B cell (primary cell): Measurements from ENCODE around the gene TAMALIN. TPM values are rescaled to one million over a fixed set of nuclear protein-coding genes. Genes with fewer than 3 reads are reported as not detected.

Experiments
- ATAC-seq: fragments of 200-7000 bp; cut with Tn5 transposase; one replicate; pipeline ENCODE4 v1.10.0; 2021; ENCODE audit warnings: low read depth, mild to moderate bottlenecking, moderate number of reproducible peaks, moderate library complexity
- CTCF ChIA-PET: fragments of 350-600 bp; sonication (Branson Sonifier 250); formaldehyde crosslinking; loops from one replicate; lab custom pipeline; 2021; ENCODE audit warnings: antibody characterized with exemption, inconsistent platforms; lab: Charles Lee
- POLR2A ChIA-PET: fragments of 350-600 bp; sonication (Branson Sonifier 250); formaldehyde crosslinking; loops from one replicate; lab custom pipeline; 2021; ENCODE audit warnings: antibody characterized with exemption; lab: Charles Lee
- DNase-seq: peaks from one replicate; pipeline ENCODE4 v3.0.0; 2013
- H2AFZ ChIP-seq: 2 replicates; pipeline ENCODE4 v1.6.1; 2012; ENCODE audit warnings: mild to moderate bottlenecking, low read depth, low read length; ENCODE audit not compliant: insufficient read depth, poor library complexity, severe bottlenecking
- H3K27ac ChIP-seq, 2 donors: 1 replicate in 1 of 2; 2 replicates in 1 of 2; pipeline ENCODE4 v1.5.1; 2012 to 2013; ENCODE audit warnings: low read length in 2 of 2, mild to moderate bottlenecking in 2 of 2, moderate library complexity in 1 of 2
- H3K27me3 ChIP-seq, 4 experiments: fragments of 200-600 bp in 1 of 4; sonication (generic) in 1 of 4; replicated peaks in 1 of 4; 1 replicate in 2 of 4; 2 replicates in 2 of 4; pipeline versions ENCODE4 v1.6.1 to v1.7.0; 2013 to 2016; ENCODE audit warnings: low read length in 3 of 4, mild to moderate bottlenecking in 2 of 4, mixed read lengths in 1 of 4, moderate library complexity in 1 of 4; ENCODE audit not compliant: insufficient read depth in 4 of 4, control insufficient read depth in 3 of 4; ENCODE audit errors: control extremely low read depth in 1 of 4
- H3K36me3 ChIP-seq, 2 experiments: replicated peaks in 1 of 2; 1 replicate in 1 of 2; 2 replicates in 1 of 2; pipeline versions ENCODE4 v1.6.1 to v1.7.1; 2013; ENCODE audit warnings: low read length in 1 of 2; ENCODE audit not compliant: insufficient read depth in 2 of 2, control insufficient read depth in 1 of 2; ENCODE audit errors: control extremely low read depth in 1 of 2, extremely low read depth in 1 of 2
- H3K4me1 ChIP-seq, 2 donors: fragments of 200-600 bp in 1 of 2; sonication (generic) in 1 of 2; 1 replicate in 1 of 2; 2 replicates in 1 of 2; pipeline versions ENCODE4 v1.5.1 to v1.6.1; 2013 to 2017; ENCODE audit warnings: low read length in 2 of 2; ENCODE audit not compliant: control insufficient read depth in 2 of 2, insufficient read depth in 2 of 2
- H3K4me2 ChIP-seq: replicated peaks from 2 replicates; pipeline ENCODE3; 2012; ENCODE audit warnings: mild to moderate bottlenecking, low read depth, low read length; ENCODE audit not compliant: poor library complexity, severe bottlenecking
- H3K4me3 ChIP-seq, 5 experiments: fragments of 200-600 bp in 1 of 5; sonication (generic) in 1 of 5; 1 replicate in 3 of 5; 2 replicates in 2 of 5; pipeline versions ENCODE4 v1.5.1 to v1.7.0; 2011 to 2016; ENCODE audit warnings: low read length in 4 of 5, mild to moderate bottlenecking in 4 of 5, low read depth in 2 of 5, control low read depth in 1 of 5, moderate library complexity in 1 of 5; ENCODE audit not compliant: insufficient read depth in 1 of 5; ENCODE audit errors: control extremely low read depth in 1 of 5, extremely low read depth in 1 of 5
- H3K79me2 ChIP-seq: fragments of 200-600 bp; sonication (generic); one replicate; pipeline ENCODE4 v1.6.0; 2016; ENCODE audit warnings: low read length; ENCODE audit not compliant: control insufficient read depth, insufficient read depth
- H3K9ac ChIP-seq: fragments of 200-600 bp; sonication (generic); 2 replicates; pipeline ENCODE4 v1.6.1; 2017; ENCODE audit warnings: mild to moderate bottlenecking, low read length, moderate library complexity
- H3K9me3 ChIP-seq, 3 donors: one replicate each; pipeline versions ENCODE4 v1.6.1 to v1.7.1; 2013; ENCODE audit warnings: low read length in 2 of 3; ENCODE audit not compliant: control insufficient read depth in 2 of 3, insufficient read depth in 1 of 3; ENCODE audit errors: control extremely low read depth in 1 of 3
- H4K20me1 ChIP-seq: 2 replicates; pipeline ENCODE4 v1.6.0; 2012; ENCODE audit warnings: mild to moderate bottlenecking, low read length; ENCODE audit not compliant: insufficient read depth, control insufficient read depth, poor library complexity, severe bottlenecking
- H3K27ac Mint-ChIP-seq: one replicate; pipeline ENCODE4 v1.8.0; 2021; ENCODE audit warnings: mixed read lengths
- H3K27me3 Mint-ChIP-seq: one replicate; pipeline ENCODE4 v1.8.0; 2021; ENCODE audit warnings: mixed read lengths
- H3K4me1 Mint-ChIP-seq: one replicate; pipeline ENCODE4 v1.8.0; 2021; ENCODE audit warnings: mixed read lengths
- H3K4me3 Mint-ChIP-seq: one replicate; pipeline ENCODE4 v1.8.0; 2021; ENCODE audit warnings: mixed read lengths
- H3K9me3 Mint-ChIP-seq: one replicate; pipeline ENCODE4 v1.8.0; 2022; ENCODE audit warnings: mixed read lengths; ENCODE audit not compliant: insufficient read depth
- CTCF ChIP-seq: fragments of 200-600 bp; IDR thresholded peaks from one replicate; pipeline ENCODE4 v1.8.0; 2022; ENCODE audit warnings: antibody characterized with exemption, mild to moderate bottlenecking
- EZH2 ChIP-seq: IDR thresholded peaks from 2 replicates; pipeline ENCODE4 v1.6.1; 2012; ENCODE audit warnings: borderline replicate concordance, low read depth, mild to moderate bottlenecking, moderate library complexity, low read length; ENCODE audit not compliant: insufficient read depth, poor library complexity, severe bottlenecking
- WGBS: methylation state at CpG from one replicate; pipeline ENCODE4 v1.1.5; 2013; ENCODE audit warnings: missing lambda C conversion rate; ENCODE audit not compliant: insufficient coverage; 5-methylcytosine and 5-hydroxymethylcytosine counted together
- intact Hi-C: fragments of 100-400 bp; cut with micrococcal nuclease; formaldehyde crosslinking; loops from one replicate; pipeline ENCODE4 v1.10.0; 2022
- polyA plus RNA-seq: library from polyadenylated mRNA; depleted of rRNA; stranded (reverse); fragments of >200 nt; gene quantifications from 2 replicates; pipeline ENCODE4 v1.2.3, GENCODE V29; 2012
- total RNA-seq, 2 donors: library from RNA; stranded (reverse); fragments of 120-200 nt in 1 of 2; gene quantifications; 1 replicate in 1 of 2; 2 replicates in 1 of 2; pipeline versions ENCODE4 v1.2.3 to v1.2.4, GENCODE V29; 2013 to 2022

TAMALIN gene
- total and polyA plus RNA-seq, 2 donors (not counting 1 experiment from before 2014, with no cell fraction given), result 139 to 151 TPM

- ATAC-seq (no peak), DNase-seq (no peak)
- no peak for TF ChIP-seq EZH2
- no peak for TF ChIP-seq CTCF
- no CpG with 5 or more reads among the region's 3 CpGs for WGBS
- peaks cover 63% of the 10 kb centered on the region for H3K4me1 Mint-ChIP-seq
- H3K9me3 Mint-ChIP-seq, result no peaks in the 10 kb centered on the region
- peak overlapping the region; percentile 37 for H3K4me3 Mint-ChIP-seq
- peaks cover 34% of the 10 kb centered on the region for H3K79me2 ChIP-seq
- no peak overlapping the region for H3K4me2 ChIP-seq
- H3K27ac Mint-ChIP-seq, result no peak overlapping the region
- H3K36me3 ChIP-seq, result no peaks in the 10 kb centered on the region
- no peaks in the 10 kb centered on the region for H3K9me3 ChIP-seq
- H3K27me3 ChIP-seq, result no peaks in the 10 kb centered on the region
- POLR2A ChIA-PET, result interaction anchor here (0.6 to 1.4 kb wide), 2 partner anchors 10 to 29 kb away, joined by 3 to 7 read pairs; partner anchors contain the start of genes ATG101 and NR4A1
- H3K4me1 ChIP-seq, result peaks cover 36 to 56% of the 10 kb centered on the region in 2 donors
- no peaks in the 10 kb centered on the region for H4K20me1 ChIP-seq
- no peak overlapping the region for H3K9ac ChIP-seq
- intact Hi-C loops, result no loop called here
- CTCF ChIA-PET, result interaction anchor here (1.2 to 32.6 kb wide), 4 partner anchors 10 to 34 kb away, joined by 3 to 1315 read pairs (median 14); partner anchors contain the start of genes ATG101, NR4A1 and SMIM41
- H3K27me3 Mint-ChIP-seq, result no peaks in the 10 kb centered on the region
- H2AFZ ChIP-seq, result no peak overlapping the region
- H3K27ac ChIP-seq, result no peak overlapping the region
- no peak overlapping the region for H3K4me3 ChIP-seq
Measured at GRCh38 chr12:52041035-52041434, 34.3 kb downstream of the TAMALIN start.

- Histone ChIP-seq H3K79me2 (peaks cover 36% of the 10 kb centered on the region), H3K4me2 (peak overlapping the region; percentile 78), H3K9ac (peak overlapping the region; percentile 47), H3K9me3 (no peaks in the 10 kb centered on the region), H3K27ac (peak overlapping the region; percentile 75 to 77), H3K27me3 (no peaks in the 10 kb centered on the region), H2AFZ (no peak overlapping the region), H3K4me3 (peak overlapping the region in 4 of 5 experiments; percentile 13 to 54 (median 43)), H4K20me1 (no peaks in the 10 kb centered on the region), H3K4me1 (peaks cover 31 to 52% of the 10 kb centered on the region in 2 donors), H3K36me3 (no peaks in the 10 kb centered on the region)
- Mint-ChIP-seq H3K4me3 (peak overlapping the region; percentile 85), H3K27me3 (no peaks in the 10 kb centered on the region), H3K27ac (peak overlapping the region; percentile 84), H3K9me3 (no peaks in the 10 kb centered on the region), H3K4me1 (peaks cover 59% of the 10 kb centered on the region)
- peak; percentile 65 for ATAC-seq
- ChIA-PET CTCF (interaction anchor here (1.2 to 32.6 kb wide), 6 partner anchors 9 to 75 kb away, joined by 3 to 1315 read pairs (median 7); partner anchors contain the start of genes ATG101, NR4A1 and SMIM41), POLR2A (interaction anchor here (1.4 kb wide), 1 partner anchor 9 kb away, joined by 7 read pairs; the partner anchor contains the start of gene NR4A1)
- intact Hi-C loops, result loop anchor here (1.0 kb wide), 1 partner anchor 9 kb away; no protein-coding TSS in a partner anchor
- peak; percentile 87 for DNase-seq
- TF ChIP-seq EZH2 (no peak), CTCF (peak; percentile 57)
- 31% methylated on average over 5 of the region's 6 CpGs for WGBS
Measured at GRCh38 chr12:52041695-52042123, 35.0 kb downstream of the TAMALIN start.
